GM23338 (cell line): ENCODE results near the gene KCNIP3. TPM values are rescaled to one million over a fixed set of nuclear protein-coding genes. Genes with fewer than 3 reads are reported as not detected.

Experiments used
- ATAC-seq: fragments of 200-7000 bp; cut with Tn5 transposase; 3 replicates; pipeline ENCODE4 v1.9.1; 2020
- DNase-seq: peaks from one replicate; pipeline ENCODE4 v3.0.0-alpha.2; 2015; ENCODE audit warnings: low spot score
- H2AFZ ChIP-seq: fragments of 200-600 bp; sonication (generic); 2 replicates; pipeline ENCODE4 v1.8.0; 2016; ENCODE audit warnings: antibody characterized with exemption, mild to moderate bottlenecking, moderate library complexity
- H3F3A ChIP-seq: fragments of 200-600 bp; sonication (generic); replicated peaks from 2 replicates; pipeline ENCODE4 v1.8.0; 2017; ENCODE audit warnings: antibody characterized with exemption, mixed run types, low read depth
- H3K27ac ChIP-seq: fragments of 200-600 bp; sonication (generic); 2 replicates; pipeline ENCODE4 v1.6.1; 2016; ENCODE audit warnings: low read depth
- H3K27me3 ChIP-seq: fragments of 200-600 bp; sonication (generic); 2 replicates; pipeline ENCODE4 v1.8.0; 2016; ENCODE audit warnings: mild to moderate bottlenecking, mixed run types, moderate library complexity; ENCODE audit not compliant: insufficient read depth
- H3K36me3 ChIP-seq: fragments of 200-600 bp; sonication (generic); 2 replicates; pipeline ENCODE4 v1.8.0; 2016; ENCODE audit warnings: mild to moderate bottlenecking; ENCODE audit not compliant: insufficient read depth
- H3K4me1 ChIP-seq: fragments of 200-600 bp; sonication (generic); 2 replicates; pipeline ENCODE4 v1.8.0; 2016; ENCODE audit warnings: mild to moderate bottlenecking, moderate library complexity; ENCODE audit not compliant: insufficient read depth
- H3K4me2 ChIP-seq: fragments of 200-600 bp; sonication (generic); 2 replicates; pipeline ENCODE4 v1.7.1; 2017; ENCODE audit warnings: mixed run types
- H3K4me3 ChIP-seq: fragments of 200-600 bp; sonication (generic); 2 replicates; pipeline ENCODE4 v1.6.1; 2016; ENCODE audit warnings: mixed run types
- H3K79me2 ChIP-seq: fragments of 200-600 bp; sonication (generic); replicated peaks from 2 replicates; pipeline ENCODE4 v1.8.0; 2017; ENCODE audit warnings: mild to moderate bottlenecking; ENCODE audit not compliant: insufficient read depth
- H3K9me2 ChIP-seq: fragments of 200-600 bp; sonication (generic); 2 replicates; pipeline ENCODE4 v1.8.0; 2017; ENCODE audit not compliant: insufficient read depth
- H4K20me1 ChIP-seq: fragments of 200-600 bp; sonication (generic); replicated peaks from 2 replicates; pipeline ENCODE4 v1.8.0; 2017; ENCODE audit warnings: mild to moderate bottlenecking; ENCODE audit not compliant: insufficient read depth
- H3K27ac Mint-ChIP-seq: 2 replicates; pipeline ENCODE4 v1.8.0; 2020; ENCODE audit warnings: inconsistent platforms, mild to moderate bottlenecking, moderate library complexity, mixed read lengths
- H3K27me3 Mint-ChIP-seq: 3 replicates; pipeline ENCODE4 v1.8.0; 2022; ENCODE audit warnings: low read depth, mild to moderate bottlenecking, moderate library complexity, mixed read lengths, inconsistent platforms; ENCODE audit not compliant: insufficient read depth, poor library complexity
- H3K36me3 Mint-ChIP-seq: 3 replicates; pipeline ENCODE4 v1.8.0; 2021; ENCODE audit warnings: low read depth, mild to moderate bottlenecking, inconsistent platforms, moderate library complexity, mixed read lengths
- H3K4me1 Mint-ChIP-seq: 3 replicates; pipeline ENCODE4 v1.8.0; 2020; ENCODE audit warnings: mild to moderate bottlenecking, inconsistent platforms, mixed read lengths
- H3K4me3 Mint-ChIP-seq: 3 replicates; pipeline ENCODE4 v1.8.0; 2021; ENCODE audit warnings: moderate library complexity, mild to moderate bottlenecking, inconsistent platforms, mixed read lengths
- H3K9me3 Mint-ChIP-seq: 3 replicates; pipeline ENCODE4 v1.8.0; 2020; ENCODE audit warnings: moderate library complexity, mild to moderate bottlenecking, inconsistent platforms, mixed read lengths
- CREB1 ChIP-seq: fragments of 250-450 bp; sonication (Bioruptor Pico); IDR thresholded peaks from 2 replicates; pipeline ENCODE4 v1.5.0; 2020; ENCODE audit warnings: low read depth, mild to moderate bottlenecking, moderate library complexity
- EZH2 ChIP-seq: fragments of 200-600 bp; sonication (generic); IDR thresholded peaks from one replicate; pipeline ENCODE4 v1.8.0; 2017; ENCODE audit warnings: antibody characterized with exemption, mild to moderate bottlenecking, low read depth; ENCODE audit not compliant: unreplicated experiment
- JUNB ChIP-seq: IDR thresholded peaks from one replicate; pipeline ENCODE4 v1.6.1; 2016; ENCODE audit warnings: antibody characterized with exemption; ENCODE audit not compliant: unreplicated experiment
- NANOG ChIP-seq: IDR thresholded peaks from 2 replicates; pipeline ENCODE4 v1.6.1; 2016; ENCODE audit warnings: antibody characterized with exemption, borderline replicate concordance
- POLR2AphosphoS5 ChIP-seq: IDR thresholded peaks from 2 replicates; pipeline ENCODE4 v1.6.1; 2016; ENCODE audit warnings: antibody characterized with exemption, low read depth
- STAT1 ChIP-seq: IDR thresholded peaks from one replicate; pipeline ENCODE4 v1.6.1; 2016; ENCODE audit warnings: antibody characterized with exemption; ENCODE audit not compliant: unreplicated experiment
- ZNF114 ChIP-seq: fragments of 250-450 bp; sonication (Bioruptor Pico); IDR thresholded peaks from 2 replicates; pipeline ENCODE4 v1.5.0; 2020; ENCODE audit warnings: mild to moderate bottlenecking, moderate library complexity
- ZNF331 ChIP-seq: fragments of 250-450 bp; sonication (Bioruptor Pico); IDR thresholded peaks from 2 replicates; pipeline ENCODE4 v1.5.0; 2020; ENCODE audit warnings: low read depth, mild to moderate bottlenecking, moderate library complexity
- polyA plus RNA-seq: library from polyadenylated mRNA; unstranded; fragments of >200 nt; fragmentation: Nextera tagmentation; extraction: Ambion mirVana; gene quantifications from 2 replicates; pipeline ENCODE4 v1.2.1, GENCODE V29; 2016
- total RNA-seq: library from RNA; depleted of rRNA; stranded (reverse); fragments of >200 nt; shearing (Covaris generic); gene quantifications from 2 replicates; pipeline ENCODE4 v1.2.3, GENCODE V29; 2014
- TF ChIP-seq, protein P1 (sequence below), 2 experiments: fragments of 200-600 bp in 1 of 2; sonication (generic) in 1 of 2; conservative IDR thresholded peaks; 2 replicates each; pipeline versions ENCODE4 v1.5.1 to v1.6.1; 2016 to 2017; ENCODE audit warnings: antibody characterized with exemption in 2 of 2, low read depth in 2 of 2, mild to moderate bottlenecking in 2 of 2, moderate library complexity in 1 of 2
- TF ChIP-seq, protein P2 (sequence below): IDR thresholded peaks from one replicate; pipeline ENCODE4 v1.6.1; 2018; ENCODE audit warnings: antibody characterized with exemption; ENCODE audit not compliant: unreplicated experiment
- TF ChIP-seq, protein P3 (sequence below): fragments of 250-450 bp; sonication (Bioruptor Pico); IDR thresholded peaks from 2 replicates; pipeline ENCODE4 v1.5.0; 2020; ENCODE audit warnings: mild to moderate bottlenecking, moderate library complexity
- TF ChIP-seq, protein P4 (sequence below): IDR thresholded peaks from 2 replicates; pipeline ENCODE4 v1.6.1; 2016; ENCODE audit warnings: antibody characterized with exemption

KCNIP3 gene
- total and polyA plus RNA-seq, 2 experiments from 2014 or later = 0.32 to 0.83 TPM

DNA sequence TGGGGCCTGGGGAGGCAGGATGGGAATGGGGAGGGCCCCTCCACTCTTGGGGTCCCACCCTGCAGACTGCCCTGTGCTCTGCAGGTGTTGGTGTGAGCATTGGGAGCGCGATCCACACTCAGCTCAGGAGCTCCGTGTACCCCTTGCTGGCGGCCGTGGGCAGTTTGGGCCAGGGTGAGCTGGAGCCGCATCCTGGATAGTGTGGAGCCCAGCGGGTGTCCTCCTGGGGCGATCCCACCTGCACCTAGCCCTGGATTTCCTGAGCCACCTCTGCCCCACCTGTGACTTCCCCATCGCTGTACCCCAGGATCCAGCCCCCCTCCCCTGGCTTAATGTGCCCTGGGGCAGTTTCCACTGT lies 20.3 kb upstream of the KCNIP3 start:
- no peak overlapping the region for H3K4me3 Mint-ChIP-seq
- no peaks in the 10 kb centered on the region for H3F3A ChIP-seq
- peaks cover 31% of the 10 kb centered on the region; the same call in 2 of the 3 replicates for H3K4me1 Mint-ChIP-seq
- no peak overlapping the region for H3K27ac ChIP-seq
- no peaks in the 10 kb centered on the region for H3K9me2 ChIP-seq
- TF ChIP-seq NANOG = no peak
- TF ChIP-seq, protein P1, sequence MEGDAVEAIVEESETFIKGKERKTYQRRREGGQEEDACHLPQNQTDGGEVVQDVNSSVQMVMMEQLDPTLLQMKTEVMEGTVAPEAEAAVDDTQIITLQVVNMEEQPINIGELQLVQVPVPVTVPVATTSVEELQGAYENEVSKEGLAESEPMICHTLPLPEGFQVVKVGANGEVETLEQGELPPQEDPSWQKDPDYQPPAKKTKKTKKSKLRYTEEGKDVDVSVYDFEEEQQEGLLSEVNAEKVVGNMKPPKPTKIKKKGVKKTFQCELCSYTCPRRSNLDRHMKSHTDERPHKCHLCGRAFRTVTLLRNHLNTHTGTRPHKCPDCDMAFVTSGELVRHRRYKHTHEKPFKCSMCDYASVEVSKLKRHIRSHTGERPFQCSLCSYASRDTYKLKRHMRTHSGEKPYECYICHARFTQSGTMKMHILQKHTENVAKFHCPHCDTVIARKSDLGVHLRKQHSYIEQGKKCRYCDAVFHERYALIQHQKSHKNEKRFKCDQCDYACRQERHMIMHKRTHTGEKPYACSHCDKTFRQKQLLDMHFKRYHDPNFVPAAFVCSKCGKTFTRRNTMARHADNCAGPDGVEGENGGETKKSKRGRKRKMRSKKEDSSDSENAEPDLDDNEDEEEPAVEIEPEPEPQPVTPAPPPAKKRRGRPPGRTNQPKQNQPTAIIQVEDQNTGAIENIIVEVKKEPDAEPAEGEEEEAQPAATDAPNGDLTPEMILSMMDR (conservative IDR thresholded peaks at IDR 0.05; ENCODE audit: low read depth in 2 of 2) = no peak
- no peak for TF ChIP-seq CREB1 (CRISPR knock-in tag)
- no peak for TF ChIP-seq EZH2
- TF ChIP-seq, protein P2, sequence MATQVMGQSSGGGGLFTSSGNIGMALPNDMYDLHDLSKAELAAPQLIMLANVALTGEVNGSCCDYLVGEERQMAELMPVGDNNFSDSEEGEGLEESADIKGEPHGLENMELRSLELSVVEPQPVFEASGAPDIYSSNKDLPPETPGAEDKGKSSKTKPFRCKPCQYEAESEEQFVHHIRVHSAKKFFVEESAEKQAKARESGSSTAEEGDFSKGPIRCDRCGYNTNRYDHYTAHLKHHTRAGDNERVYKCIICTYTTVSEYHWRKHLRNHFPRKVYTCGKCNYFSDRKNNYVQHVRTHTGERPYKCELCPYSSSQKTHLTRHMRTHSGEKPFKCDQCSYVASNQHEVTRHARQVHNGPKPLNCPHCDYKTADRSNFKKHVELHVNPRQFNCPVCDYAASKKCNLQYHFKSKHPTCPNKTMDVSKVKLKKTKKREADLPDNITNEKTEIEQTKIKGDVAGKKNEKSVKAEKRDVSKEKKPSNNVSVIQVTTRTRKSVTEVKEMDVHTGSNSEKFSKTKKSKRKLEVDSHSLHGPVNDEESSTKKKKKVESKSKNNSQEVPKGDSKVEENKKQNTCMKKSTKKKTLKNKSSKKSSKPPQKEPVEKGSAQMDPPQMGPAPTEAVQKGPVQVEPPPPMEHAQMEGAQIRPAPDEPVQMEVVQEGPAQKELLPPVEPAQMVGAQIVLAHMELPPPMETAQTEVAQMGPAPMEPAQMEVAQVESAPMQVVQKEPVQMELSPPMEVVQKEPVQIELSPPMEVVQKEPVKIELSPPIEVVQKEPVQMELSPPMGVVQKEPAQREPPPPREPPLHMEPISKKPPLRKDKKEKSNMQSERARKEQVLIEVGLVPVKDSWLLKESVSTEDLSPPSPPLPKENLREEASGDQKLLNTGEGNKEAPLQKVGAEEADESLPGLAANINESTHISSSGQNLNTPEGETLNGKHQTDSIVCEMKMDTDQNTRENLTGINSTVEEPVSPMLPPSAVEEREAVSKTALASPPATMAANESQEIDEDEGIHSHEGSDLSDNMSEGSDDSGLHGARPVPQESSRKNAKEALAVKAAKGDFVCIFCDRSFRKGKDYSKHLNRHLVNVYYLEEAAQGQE = no peak
- TF ChIP-seq, protein P3, sequence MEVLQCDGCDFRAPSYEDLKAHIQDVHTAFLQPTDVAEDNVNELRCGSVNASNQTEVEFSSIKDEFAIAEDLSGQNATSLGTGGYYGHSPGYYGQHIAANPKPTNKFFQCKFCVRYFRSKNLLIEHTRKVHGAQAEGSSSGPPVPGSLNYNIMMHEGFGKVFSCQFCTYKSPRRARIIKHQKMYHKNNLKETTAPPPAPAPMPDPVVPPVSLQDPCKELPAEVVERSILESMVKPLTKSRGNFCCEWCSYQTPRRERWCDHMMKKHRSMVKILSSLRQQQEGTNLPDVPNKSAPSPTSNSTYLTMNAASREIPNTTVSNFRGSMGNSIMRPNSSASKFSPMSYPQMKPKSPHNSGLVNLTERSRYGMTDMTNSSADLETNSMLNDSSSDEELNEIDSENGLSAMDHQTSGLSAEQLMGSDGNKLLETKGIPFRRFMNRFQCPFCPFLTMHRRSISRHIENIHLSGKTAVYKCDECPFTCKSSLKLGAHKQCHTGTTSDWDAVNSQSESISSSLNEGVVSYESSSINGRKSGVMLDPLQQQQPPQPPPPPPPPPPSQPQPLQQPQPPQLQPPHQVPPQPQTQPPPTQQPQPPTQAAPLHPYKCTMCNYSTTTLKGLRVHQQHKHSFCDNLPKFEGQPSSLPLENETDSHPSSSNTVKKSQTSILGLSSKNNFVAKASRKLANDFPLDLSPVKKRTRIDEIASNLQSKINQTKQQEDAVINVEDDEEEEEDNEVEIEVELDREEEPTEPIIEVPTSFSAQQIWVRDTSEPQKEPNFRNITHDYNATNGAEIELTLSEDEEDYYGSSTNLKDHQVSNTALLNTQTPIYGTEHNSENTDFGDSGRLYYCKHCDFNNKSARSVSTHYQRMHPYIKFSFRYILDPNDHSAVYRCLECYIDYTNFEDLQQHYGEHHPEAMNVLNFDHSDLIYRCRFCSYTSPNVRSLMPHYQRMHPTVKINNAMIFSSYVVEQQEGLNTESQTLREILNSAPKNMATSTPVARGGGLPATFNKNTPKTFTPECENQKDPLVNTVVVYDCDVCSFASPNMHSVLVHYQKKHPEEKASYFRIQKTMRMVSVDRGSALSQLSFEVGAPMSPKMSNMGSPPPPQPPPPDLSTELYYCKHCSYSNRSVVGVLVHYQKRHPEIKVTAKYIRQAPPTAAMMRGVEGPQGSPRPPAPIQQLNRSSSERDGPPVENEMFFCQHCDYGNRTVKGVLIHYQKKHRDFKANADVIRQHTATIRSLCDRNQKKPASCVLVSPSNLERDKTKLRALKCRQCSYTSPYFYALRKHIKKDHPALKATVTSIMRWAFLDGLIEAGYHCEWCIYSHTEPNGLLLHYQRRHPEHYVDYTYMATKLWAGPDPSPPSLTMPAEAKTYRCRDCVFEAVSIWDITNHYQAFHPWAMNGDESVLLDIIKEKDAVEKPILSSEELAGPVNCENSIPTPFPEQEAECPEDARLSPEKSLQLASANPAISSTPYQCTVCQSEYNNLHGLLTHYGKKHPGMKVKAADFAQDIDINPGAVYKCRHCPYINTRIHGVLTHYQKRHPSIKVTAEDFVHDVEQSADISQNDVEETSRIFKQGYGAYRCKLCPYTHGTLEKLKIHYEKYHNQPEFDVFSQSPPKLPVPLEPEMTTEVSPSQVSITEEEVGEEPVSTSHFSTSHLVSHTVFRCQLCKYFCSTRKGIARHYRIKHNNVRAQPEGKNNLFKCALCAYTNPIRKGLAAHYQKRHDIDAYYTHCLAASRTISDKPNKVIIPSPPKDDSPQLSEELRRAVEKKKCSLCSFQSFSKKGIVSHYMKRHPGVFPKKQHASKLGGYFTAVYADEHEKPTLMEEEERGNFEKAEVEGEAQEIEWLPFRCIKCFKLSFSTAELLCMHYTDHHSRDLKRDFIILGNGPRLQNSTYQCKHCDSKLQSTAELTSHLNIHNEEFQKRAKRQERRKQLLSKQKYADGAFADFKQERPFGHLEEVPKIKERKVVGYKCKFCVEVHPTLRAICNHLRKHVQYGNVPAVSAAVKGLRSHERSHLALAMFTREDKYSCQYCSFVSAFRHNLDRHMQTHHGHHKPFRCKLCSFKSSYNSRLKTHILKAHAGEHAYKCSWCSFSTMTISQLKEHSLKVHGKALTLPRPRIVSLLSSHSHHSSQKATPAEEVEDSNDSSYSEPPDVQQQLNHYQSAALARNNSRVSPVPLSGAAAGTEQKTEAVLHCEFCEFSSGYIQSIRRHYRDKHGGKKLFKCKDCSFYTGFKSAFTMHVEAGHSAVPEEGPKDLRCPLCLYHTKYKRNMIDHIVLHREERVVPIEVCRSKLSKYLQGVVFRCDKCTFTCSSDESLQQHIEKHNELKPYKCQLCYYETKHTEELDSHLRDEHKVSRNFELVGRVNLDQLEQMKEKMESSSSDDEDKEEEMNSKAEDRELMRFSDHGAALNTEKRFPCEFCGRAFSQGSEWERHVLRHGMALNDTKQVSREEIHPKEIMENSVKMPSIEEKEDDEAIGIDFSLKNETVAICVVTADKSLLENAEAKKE (CRISPR knock-in tag) = no peak
- TF ChIP-seq POLR2AphosphoS5 = no peak
- no peak for TF ChIP-seq JUNB
- TF ChIP-seq ZNF114 (CRISPR knock-in tag) = no peak
- TF ChIP-seq STAT1 = no peak
- TF ChIP-seq, protein P4, sequence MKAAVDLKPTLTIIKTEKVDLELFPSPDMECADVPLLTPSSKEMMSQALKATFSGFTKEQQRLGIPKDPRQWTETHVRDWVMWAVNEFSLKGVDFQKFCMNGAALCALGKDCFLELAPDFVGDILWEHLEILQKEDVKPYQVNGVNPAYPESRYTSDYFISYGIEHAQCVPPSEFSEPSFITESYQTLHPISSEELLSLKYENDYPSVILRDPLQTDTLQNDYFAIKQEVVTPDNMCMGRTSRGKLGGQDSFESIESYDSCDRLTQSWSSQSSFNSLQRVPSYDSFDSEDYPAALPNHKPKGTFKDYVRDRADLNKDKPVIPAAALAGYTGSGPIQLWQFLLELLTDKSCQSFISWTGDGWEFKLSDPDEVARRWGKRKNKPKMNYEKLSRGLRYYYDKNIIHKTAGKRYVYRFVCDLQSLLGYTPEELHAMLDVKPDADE = no peak
- TF ChIP-seq ZNF331 (CRISPR knock-in tag) = no peak
- H3K36me3 Mint-ChIP-seq = no peaks in the 10 kb centered on the region
- peaks cover 17% of the 10 kb centered on the region for H3K27me3 Mint-ChIP-seq
- no peak overlapping the region for H2AFZ ChIP-seq
- H4K20me1 ChIP-seq = no peaks in the 10 kb centered on the region
- H3K4me1 ChIP-seq = peaks cover 8% of the 10 kb centered on the region
- no peak overlapping the region for H3K4me2 ChIP-seq
- H3K9me3 Mint-ChIP-seq = no peaks in the 10 kb centered on the region
- no peak overlapping the region for H3K4me3 ChIP-seq
- H3K27ac Mint-ChIP-seq = no peak overlapping the region
- H3K79me2 ChIP-seq = no peaks in the 10 kb centered on the region
- no peaks in the 10 kb centered on the region for H3K27me3 ChIP-seq
- DNase-seq (no peak), ATAC-seq (peak; percentile 2; the same call in 1 of the 3 replicates)
- no peaks in the 10 kb centered on the region for H3K36me3 ChIP-seq
